ENCODE data around the gene TMEM179.

TMEM179 gene

DNA sequence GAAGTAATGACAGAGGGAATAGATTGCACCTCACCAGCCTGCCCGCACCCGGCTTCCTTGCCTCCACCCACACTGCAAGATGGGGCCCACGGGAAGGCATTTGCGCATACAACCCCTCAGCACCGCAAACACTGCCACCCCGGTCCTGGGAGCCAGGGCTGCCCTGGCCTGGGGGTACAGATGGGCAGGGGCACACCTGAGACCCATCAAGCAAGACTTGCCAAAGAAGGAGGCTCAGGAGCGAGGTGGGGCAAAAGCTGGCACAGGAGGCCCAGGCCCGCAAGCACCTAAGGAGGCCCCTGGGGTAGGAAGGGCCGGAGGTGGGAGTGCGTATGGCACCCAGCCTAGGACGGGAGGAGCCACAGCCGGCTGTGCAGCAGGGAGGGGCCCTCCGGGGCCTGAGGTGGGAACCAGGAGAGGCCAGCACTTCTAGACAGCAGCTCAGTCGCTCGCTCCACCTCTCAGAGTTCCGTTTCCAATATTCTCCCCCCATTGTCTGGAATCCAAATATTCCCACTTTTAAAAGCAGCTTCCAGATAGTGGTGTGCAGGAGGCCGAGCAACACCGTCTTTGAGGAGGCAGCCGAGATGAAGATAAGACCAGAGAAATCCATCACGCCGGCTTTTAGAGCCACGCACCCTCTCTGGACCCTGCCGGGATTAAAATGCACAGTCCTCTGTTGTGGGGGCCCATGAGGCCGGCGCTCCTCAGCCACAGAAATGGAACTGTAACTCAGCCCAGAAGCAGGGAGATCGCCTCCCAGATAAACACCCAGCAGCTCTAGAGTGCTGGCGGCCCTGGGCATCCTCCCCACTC, 37.2 kb downstream of the TMEM179 start:
- DNase-seq = no peak

GRCh38 chr14:104564744-104565679, 39.6 kb downstream of the TMEM179 start:
- DNase-seq = no peak

DNA sequence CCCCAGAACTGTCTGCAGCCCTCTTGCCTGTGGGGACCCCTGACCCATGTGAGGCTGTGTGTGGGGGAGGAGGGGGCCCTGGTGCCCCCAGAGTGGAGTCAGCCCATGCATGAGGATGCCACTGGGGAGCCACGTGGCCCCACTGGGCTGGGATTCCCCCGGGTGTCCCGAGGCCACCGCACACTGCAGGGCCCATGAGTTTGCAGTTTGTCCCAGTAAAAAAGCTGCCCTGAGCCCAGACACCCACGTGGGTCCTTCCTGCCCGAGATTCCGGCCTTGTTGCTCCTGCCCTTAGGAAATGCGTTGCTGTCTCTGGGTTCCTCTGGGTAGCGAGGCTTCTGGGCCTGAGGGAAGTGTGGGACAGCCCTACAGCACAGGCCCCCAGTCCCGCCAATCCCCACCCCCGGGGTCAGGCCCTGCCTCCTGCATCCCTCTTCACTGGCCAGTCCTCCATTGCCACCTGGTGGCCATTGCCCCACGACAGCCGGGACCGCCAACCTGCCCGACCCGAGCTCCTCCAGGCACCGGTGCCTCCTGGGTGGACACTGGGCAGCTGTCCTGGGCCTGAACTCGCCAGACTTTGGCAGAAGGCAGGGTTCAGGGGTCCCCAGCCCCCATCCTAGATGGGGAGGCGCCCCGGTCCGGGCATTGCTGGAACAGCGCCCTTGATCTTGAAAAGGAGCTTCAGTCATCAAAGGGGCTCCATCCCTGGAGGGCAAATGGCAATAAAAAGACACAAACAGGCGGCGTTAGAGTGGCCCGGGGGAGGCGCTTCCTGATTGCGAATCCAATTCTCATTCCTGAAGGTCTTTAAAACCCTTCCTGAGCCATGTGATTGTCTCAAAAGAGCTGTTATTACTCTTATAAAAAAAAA, 40.6 kb downstream of the TMEM179 start:
- peak; percentile 67 for DNase-seq

DNA sequence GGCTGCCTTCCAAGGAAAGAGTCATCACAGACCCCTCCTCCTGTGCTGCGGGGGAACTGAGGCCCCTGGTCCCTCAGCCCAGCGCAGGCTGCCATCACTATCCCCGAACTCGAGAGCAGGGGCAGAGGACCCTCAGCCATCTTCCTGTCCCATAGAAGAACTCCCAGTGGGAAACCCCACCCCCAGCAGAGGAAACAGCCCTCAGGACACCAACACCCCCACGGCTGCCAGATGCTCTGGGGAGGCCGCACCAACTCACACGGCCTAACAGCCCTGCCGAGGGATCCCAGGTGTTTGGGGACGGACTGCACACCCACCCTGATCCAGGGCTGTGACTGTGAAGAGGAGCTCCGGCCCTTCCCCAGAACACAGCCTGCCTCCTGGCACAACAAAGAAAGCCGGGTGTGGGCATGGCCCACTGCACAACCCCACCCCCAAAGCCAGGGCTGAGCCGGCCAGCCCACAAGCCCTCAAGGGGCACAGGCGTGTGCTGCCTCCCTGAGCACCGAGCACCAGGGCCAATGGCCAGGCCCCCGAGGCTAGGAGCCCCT, 41.3 kb downstream of the TMEM179 start:
- no peak for DNase-seq

GRCh38 chr14:104562606-104563005, 42.0 kb downstream of the TMEM179 start:
- DNase-seq = no peak

- no peak for DNase-seq
Observed at GRCh38 chr14:104561632-104562495, 42.7 kb downstream of the TMEM179 start.

GRCh38 chr14:104561124-104561557, 43.4 kb downstream of the TMEM179 start:
- no peak for DNase-seq

DNA sequence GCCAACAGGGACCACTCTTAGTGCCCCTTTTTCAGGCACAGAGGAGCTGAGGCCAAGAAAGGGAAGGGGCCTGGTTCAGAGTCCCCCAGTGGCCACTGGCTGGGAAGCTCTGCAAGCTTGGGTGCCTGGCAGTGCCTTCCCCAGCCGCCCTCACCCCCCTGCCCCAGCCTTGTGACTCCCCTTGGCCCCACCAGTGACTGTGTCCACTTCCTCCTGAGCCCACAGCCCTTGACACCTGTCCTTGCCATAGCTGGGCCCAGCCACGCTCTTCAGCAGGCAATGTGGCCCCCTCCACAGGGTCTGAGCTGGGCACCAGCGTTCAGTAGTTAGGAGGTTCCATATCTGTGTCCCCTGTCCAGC, 44.0 kb downstream of the TMEM179 start:
- DNase-seq = no peak

GRCh38 chr14:104559804-104560585, 44.6 kb downstream of the TMEM179 start:
- no peak for DNase-seq

DNA sequence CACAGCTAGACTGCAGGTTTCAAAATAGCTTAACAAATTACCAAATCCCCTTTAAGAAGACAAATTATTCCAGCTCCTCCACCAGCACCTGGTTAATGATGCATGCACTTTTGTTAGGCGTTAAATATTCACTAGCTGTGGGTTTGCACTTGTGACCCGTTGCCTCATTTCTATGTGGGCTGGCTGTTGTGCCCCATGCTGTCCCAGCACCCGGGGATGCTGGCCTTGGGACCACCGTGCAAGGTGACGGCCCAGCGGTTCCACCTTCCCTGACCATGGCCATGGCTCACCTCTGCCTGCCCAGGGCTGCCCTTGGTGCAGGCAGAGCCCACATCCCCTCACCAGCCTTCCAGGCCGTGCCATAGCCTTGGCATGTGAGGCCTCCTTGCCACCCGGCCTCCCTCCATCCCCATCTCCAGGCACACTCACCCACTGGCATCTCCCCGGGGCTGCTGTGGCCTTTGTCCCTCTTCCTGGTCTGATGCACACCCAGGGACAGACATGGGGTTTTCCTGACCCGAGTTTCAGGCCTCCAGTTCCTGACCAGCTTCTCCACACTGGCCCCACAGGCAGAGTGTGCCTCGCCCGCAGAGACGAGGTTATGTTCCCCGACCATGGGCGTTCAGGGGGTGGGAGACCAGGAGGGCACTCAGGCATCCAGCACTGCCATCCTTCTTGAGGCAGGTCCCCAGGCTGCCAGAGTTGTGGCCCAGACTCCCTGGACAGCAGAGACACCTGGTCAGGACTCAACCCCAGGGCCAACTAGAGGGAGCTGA, 45.4 kb downstream of the TMEM179 start:
- no peak for DNase-seq

DNA sequence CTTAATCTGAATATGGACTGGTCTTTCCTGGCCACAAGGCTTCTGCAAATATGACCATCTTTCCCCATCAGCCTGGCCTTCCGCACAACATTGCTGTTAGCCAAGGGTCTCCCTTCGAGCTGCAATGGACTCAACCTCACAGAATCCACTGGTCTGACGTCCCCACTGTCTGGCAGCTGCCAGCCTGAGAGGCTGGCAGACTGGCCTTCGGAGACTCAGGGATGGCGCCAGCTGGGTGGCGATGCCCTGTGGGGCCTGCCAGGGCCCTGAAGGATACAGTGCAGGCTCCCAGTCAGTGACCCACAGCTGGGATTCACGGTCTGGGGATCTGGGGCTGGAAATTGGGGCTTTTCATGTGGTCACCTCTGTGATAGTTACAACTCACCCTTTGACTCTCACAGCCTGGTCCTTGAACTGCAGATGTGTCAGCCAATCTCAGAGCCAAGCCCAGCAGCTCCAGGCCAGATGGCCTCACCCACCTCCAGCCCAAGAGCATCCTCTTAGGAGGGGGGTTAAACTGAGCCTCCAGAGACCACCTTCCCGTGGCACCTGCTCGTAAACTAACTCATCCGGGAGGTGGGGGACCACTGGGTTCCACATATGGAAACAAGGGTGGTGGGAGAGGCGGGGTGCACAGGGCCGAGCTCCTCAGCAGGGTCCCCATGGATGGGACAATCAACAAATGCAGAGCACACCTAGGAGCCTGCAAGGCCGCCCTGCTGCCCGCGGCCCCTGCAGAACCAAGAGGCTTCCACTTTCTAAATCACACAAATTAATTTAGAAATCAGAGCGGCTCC, 46.1 kb downstream of the TMEM179 start:
- no peak for DNase-seq

DNA sequence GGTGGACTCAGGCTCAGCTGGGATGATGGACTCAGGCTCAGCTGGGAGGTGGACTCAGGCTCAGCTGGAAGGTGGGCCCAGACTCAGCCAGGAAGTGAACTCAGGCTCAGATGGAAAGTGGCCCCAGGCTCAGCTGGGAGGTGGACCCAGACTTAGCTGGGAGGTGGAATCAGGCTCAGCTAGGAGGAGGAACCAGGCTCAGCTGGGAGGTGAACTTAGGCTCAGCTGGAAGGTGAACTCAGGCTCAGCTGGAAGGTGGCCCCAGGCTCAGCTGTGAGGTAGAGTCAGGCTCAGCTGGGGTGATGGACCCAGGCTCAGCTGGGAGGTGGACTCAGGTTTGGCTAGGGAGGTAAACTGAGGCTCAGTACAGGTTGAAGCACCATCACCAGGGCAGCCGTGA, 46.8 kb downstream of the TMEM179 start:
- no peak for DNase-seq

DNA sequence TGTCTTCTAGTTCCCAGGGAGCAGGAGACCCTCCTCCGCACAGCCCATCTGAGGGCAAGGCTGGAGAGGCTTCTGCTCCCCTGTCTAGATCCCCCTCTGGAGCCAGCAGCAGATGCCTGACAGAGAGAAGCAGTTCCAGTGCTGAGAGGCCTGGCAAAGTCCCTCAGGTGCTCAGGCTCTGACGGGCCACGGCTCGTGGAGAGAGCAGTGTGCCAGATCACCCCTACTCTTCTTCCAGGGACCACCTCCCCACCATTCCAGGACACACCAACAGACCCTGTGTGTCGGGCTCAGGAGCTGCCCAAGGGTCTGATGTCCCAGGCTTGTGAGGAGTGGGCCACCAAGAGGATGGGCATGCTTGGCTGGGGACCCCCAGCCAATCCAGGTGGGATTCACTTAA, 47.5 kb downstream of the TMEM179 start:
- no peak for DNase-seq

DNA sequence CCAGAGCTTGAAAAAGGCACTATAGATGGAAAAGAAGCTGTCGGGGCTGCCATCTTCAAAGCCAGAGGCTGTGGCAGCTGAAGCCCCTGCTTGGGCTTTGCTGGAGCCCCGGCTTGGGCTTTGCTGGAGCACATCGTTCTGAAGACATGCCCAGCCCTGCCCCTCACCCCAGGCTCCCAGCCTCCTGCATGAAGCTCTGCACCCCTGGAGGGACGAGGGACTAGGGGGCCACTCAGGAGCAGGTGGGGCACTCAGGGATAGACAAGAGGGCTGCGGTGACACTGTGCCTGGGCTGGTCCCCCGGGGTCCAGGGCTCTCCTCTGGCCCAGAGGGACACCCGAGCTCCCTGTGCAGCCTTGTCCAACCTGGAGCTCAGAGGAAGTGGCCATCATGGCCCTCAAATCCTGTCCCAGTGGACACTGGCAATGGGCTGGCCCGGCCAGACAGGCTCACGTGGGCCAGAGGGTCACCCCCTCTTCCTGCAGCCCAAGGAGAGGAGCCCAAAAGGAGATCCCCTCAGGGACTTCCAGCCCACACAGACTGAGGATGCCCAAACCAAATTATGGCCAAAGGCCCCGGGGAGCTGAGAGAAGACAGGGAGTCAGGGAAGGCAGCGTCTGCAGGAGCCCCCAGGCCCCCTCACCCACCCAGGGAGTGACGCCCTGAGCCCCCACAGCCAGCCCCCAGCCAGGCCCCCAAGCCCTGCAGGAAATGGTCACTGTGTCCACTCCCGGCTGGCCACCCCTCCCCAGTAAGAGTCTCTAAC, 48.1 kb downstream of the TMEM179 start:
- DNase-seq = no peak

DNA sequence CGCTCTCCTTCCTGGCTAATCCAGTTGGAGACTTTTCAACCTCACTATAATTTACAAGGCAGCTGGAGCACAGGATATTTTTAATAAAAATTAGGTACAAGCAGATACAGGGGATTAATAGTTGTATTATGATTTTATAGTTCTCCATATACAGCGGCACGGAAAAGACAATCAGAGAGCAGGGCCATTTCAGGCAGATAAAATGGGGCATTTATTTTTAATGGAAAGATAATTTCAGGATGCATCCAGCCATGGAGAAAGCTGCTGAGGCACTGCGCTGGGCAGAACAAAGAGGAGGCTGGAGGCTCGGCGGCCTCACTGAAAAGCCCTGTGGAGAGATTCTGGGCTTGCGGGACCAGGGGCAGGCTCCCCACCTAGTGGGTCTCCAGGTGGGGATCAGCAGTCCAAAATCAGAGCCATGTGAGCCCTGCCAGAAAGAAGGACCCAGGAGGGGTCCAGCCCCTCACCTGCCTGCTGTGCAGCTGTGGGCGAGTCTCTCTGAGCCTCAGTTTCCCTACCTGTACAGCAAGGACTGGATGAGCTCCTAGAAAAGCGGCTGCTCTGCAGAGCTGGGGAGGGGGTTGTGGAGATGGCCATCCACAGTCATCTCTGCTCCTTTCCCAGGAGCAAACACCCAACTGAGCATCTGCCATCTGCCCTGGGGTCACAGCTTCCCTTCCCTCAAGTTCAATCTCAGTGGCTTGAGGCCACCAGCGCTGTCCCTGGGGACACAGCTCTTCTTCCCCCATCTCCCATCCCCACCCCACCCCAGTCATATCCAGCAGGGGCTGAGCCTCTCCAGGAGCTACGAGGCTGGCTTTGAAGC, 48.9 kb downstream of the TMEM179 start:
- DNase-seq = no peak

GRCh38 chr14:104554608-104555429, 49.8 kb downstream of the TMEM179 start:
- no peak for DNase-seq
